Transverse colon (tissue), 3 donors: ENCODE data around the gene TLL1.

Experiments
- CTCF ChIP-seq, 5 experiments: fragments of 200-600 bp in 3 of 5; fragments of 450-650 bp in 2 of 5; sonication (generic) in 3 of 5; IDR thresholded peaks; 1 replicate in 2 of 5; 2 replicates in 3 of 5; pipeline ENCODE4 v1.5.1; 2016 to 2017; ENCODE audit warnings: antibody characterized with exemption in 5 of 5, inconsistent platforms in 3 of 5, mild to moderate bottlenecking in 2 of 5, moderate library complexity in 1 of 5
- EP300 ChIP-seq: sonication (generic); formaldehyde crosslinking; IDR thresholded peaks from one replicate; pipeline ENCODE4 v1.6.1; 2017; ENCODE audit warnings: antibody characterized with exemption, low read depth
- POLR2A ChIP-seq: fragments of 450-650 bp; IDR thresholded peaks from one replicate; pipeline ENCODE4 v1.6.1; 2016; ENCODE audit warnings: antibody characterized with exemption, mild to moderate bottlenecking, moderate library complexity

- TF ChIP-seq CTCF (IDR thresholded peaks at IDR 0.05) (no peak), POLR2A (no peak), EP300 (no peak)
Measured at GRCh38 chr4:166128403-166128802, 255.4 kb downstream of the TLL1 start.
